Measurements from ENCODE around the gene NKAIN2.
"Not testable (repeated sequence)": the region's sequence is repeated elsewhere in the genome, so short reads cannot be mapped to it uniquely, and the experiment has no call there.

The NKAIN2 gene

DNA sequence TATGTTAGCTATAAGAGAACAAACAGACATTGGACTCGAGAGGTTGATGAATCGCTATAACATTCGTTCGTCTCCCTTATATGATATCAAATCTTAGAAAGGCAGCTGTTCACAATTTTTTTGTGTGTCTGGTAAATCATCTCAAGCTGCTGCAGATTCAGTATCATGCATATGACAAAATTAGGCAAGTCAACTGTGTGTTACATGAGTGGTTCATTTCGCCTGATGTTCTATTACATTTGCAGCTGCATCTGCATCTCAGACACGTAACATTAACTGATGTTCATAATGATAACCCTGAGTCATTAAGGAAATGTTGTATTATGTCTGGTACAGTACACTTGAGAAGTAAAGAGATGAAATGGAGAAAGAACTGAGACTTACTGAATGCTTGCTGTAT, 92.1 kb downstream of the NKAIN2 start:
- H3K27ac Mint-ChIP-seq = no peak overlapping the region
- H3K27me3 Mint-ChIP-seq = no peaks in the 10 kb centered on the region
- DNase-seq (no peak), ATAC-seq (no peak)
- no peak overlapping the region for H3K4me3 Mint-ChIP-seq
- no peaks in the 10 kb centered on the region for H3K36me3 Mint-ChIP-seq (ENCODE audit: low read depth)
- H3K4me1 Mint-ChIP-seq = no peaks in the 10 kb centered on the region
- H3K9me3 Mint-ChIP-seq = peaks cover 4% of the 10 kb centered on the region

DNA sequence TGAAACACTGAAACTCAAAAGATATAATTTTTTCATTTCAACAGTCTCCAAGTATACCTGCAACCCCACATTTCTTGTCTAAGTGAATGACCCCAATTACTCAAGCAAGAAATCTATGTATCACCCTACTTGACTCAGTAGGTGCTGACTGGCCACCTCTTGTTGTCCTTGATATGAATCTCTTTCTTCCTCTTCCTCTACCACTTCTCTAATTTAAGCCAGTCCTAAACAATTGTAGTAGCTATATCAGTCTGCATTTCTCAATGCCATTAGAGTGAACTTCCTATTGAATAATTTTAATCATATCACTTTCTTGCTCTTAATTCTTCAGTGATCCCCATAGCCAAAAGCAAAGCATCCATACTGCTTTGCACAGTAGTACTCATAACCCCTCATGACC, 93.2 kb downstream of the NKAIN2 start:
- H3K27me3 Mint-ChIP-seq = no peaks in the 10 kb centered on the region
- no peaks in the 10 kb centered on the region for H3K4me1 Mint-ChIP-seq
- H3K4me3 Mint-ChIP-seq = no peak overlapping the region
- H3K36me3 Mint-ChIP-seq (ENCODE audit: low read depth) = no peaks in the 10 kb centered on the region
- no peak overlapping the region for H3K27ac Mint-ChIP-seq
- no peak for ATAC-seq
- DNase-seq = no peak
- H3K9me3 Mint-ChIP-seq = no peaks in the 10 kb centered on the region

DNA sequence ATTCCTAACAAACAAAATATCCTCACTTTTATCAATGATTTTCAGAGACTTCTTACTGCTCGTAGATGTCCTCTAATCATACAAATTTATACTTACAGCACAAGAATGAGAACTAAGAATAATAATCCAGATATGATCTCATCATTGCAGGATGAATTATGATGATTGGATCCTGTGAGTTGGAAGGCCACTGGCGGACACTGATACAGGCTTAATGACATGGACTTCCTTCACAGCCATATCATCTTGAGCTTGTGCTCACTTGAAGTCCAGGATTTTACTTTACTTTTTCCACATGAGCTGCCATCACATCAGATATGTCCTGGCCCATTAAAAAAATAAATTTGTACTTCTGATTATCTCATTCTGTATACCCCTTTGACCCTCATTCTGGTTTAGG, 94.3 kb downstream of the NKAIN2 start:
- Mint-ChIP-seq H3K4me1 (no peaks in the 10 kb centered on the region), H3K4me3 (no peak overlapping the region), H3K27ac (no peak overlapping the region), H3K9me3 (no peaks in the 10 kb centered on the region), H3K27me3 (no peaks in the 10 kb centered on the region), H3K36me3 (ENCODE audit: low read depth) (no peaks in the 10 kb centered on the region)
- DNase-seq (no peak), ATAC-seq (no peak)

DNA sequence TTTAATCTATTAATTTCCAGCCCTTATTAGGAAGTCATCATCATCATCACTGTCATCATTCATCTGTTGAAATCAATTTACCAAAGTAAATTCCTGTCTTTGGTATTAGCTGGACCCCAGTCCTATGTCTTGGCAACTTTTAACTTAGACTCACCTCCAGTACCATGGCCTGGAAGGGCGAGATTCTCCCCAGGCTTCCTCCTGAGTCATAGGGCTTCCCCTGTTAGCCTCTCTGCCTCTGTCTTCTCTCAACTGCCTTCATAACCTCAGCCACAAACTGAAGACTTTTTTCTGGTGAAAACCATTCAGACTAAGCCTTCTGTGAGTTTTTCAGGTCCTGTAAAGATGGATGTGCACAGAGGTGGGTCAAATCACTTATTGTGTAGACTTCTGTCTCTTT, 95.0 kb downstream of the NKAIN2 start:
- no peak for DNase-seq
- Mint-ChIP-seq H3K27me3 (no peaks in the 10 kb centered on the region), H3K9me3 (no peaks in the 10 kb centered on the region), H3K4me1 (no peaks in the 10 kb centered on the region), H3K27ac (no peak overlapping the region), H3K36me3 (ENCODE audit: low read depth) (no peaks in the 10 kb centered on the region), H3K4me3 (no peak overlapping the region)
- no peak for ATAC-seq

DNA sequence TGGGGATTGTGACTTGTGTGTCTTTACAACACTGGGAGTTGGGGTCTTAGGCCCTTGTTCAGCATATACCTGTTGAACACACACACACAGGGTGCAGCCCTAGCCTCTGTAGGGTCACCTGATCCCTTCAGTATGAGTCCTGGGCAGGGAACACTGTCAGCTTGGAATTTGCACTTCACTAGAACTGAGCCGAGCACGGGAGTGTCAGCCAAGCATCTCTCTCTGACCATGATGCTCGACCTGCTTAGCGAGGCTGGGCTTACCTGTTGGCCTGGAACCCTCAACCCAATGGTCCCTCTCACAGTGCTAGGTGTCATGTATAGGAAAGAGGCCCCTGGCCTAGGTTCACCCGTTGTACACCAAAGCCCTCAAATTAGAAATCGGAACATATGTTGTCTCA, 96.1 kb downstream of the NKAIN2 start:
- ATAC-seq = no peak
- DNase-seq = no peak
- Mint-ChIP-seq H3K4me3 (no peak overlapping the region), H3K4me1 (no peaks in the 10 kb centered on the region), H3K36me3 (ENCODE audit: low read depth) (no peaks in the 10 kb centered on the region), H3K9me3 (no peaks in the 10 kb centered on the region), H3K27ac (no peak overlapping the region), H3K27me3 (no peaks in the 10 kb centered on the region)

DNA sequence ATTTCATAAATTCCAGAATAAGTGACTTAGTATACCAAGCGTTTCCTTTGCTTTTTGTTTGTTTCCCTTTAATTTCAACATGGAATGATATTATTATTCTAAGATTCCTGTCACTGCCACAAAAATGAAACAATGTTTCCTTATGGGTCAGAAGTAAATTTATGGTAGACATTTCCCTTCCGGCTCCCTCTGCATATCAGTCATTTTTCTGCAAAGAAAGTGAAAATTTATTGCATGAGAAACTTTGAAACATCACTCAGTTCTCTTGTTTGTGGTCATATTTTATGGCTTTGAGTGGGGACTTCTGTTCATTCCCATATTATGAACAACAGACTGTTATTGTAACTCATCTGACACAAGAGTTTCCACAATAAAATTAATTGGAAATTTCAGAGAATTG, 97.8 kb downstream of the NKAIN2 start:
- Mint-ChIP-seq H3K9me3 (no peaks in the 10 kb centered on the region), H3K4me3 (no peak overlapping the region), H3K27me3 (no peaks in the 10 kb centered on the region), H3K4me1 (no peaks in the 10 kb centered on the region), H3K27ac (no peak overlapping the region), H3K36me3 (ENCODE audit: low read depth) (no peaks in the 10 kb centered on the region)
- DNase-seq = no peak
- no peak for ATAC-seq

DNA sequence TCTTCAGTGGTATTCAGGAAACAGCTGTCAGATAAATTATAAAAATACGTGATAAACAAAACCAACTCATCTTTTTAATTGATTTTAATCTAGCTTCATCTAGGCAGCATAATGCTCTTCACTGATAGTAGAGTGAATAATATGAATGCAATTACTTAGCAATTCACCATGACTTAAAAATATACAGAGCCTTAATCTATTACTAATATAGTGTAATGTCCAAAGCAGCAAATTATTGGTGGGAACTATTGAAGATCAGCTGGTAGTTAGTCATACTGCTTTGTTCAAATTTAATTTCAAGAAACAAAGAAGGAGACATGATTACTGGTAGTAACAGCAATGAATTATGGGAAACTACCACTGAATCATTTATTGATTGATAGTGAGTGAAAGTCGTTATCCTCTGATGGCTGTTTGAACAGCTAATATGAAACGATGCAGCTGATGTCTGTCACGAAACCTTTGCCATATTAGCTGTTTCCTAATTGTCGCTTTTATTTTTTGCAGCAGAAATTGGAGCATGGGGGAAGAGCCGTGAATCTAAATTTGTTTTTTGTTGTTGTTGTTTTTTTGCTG, 99.2 kb downstream of the NKAIN2 start:
- DNase-seq (no peak), ATAC-seq (no peak)
- Mint-ChIP-seq H3K27me3 (no peaks in the 10 kb centered on the region), H3K27ac (no peak overlapping the region), H3K9me3 (no peaks in the 10 kb centered on the region), H3K4me3 (no peak overlapping the region), H3K36me3 (ENCODE audit: low read depth) (no peaks in the 10 kb centered on the region), H3K4me1 (no peaks in the 10 kb centered on the region)

DNA sequence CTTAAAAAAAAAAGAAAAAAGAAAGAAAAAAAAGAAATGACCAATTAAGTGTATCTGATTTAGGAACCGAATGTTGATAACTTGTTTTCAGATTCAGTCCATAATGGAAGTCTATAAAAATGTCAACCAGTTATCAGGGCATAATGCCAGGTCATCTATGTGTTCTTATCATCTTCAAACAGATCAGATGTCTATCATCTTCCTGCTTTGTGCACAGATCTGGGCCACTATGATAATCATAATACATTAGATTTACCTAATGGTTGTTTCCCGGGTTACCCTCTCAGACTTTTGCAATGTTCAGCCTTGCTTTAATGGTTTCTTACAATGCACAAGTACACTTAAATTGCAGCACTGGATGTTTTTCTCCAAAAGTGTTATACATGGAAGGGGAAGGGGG, 100.6 kb downstream of the NKAIN2 start:
- Mint-ChIP-seq H3K27ac (no peak overlapping the region), H3K4me1 (no peaks in the 10 kb centered on the region), H3K4me3 (no peak overlapping the region), H3K36me3 (ENCODE audit: low read depth) (no peaks in the 10 kb centered on the region), H3K9me3 (no peaks in the 10 kb centered on the region), H3K27me3 (no peaks in the 10 kb centered on the region)
- no peak for DNase-seq
- no peak for ATAC-seq

DNA sequence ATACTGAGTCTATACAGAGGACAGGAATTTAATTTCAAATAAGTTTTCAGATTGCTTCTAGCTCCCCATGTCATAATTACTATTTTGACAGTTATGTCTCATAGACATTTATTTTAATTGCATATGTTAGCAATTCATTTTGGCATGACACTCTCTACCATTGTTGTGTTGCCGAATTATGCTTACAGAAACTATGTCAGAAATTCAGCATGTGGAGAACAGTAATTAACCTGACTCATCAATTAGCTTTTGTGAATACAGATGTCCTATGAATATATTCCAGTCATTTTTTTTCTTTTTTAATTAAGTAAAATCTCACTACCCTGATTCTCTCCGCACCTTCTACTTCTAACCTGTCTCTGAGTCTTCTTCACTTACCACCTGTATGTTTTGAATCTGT, 105.1 kb downstream of the NKAIN2 start:
- no peak for ATAC-seq
- H3K27me3 Mint-ChIP-seq = no peaks in the 10 kb centered on the region
- no peak for DNase-seq
- H3K27ac Mint-ChIP-seq = no peak overlapping the region
- H3K9me3 Mint-ChIP-seq = no peaks in the 10 kb centered on the region
- no peaks in the 10 kb centered on the region for H3K36me3 Mint-ChIP-seq (ENCODE audit: low read depth)
- no peaks in the 10 kb centered on the region for H3K4me1 Mint-ChIP-seq
- H3K4me3 Mint-ChIP-seq = no peak overlapping the region

DNA sequence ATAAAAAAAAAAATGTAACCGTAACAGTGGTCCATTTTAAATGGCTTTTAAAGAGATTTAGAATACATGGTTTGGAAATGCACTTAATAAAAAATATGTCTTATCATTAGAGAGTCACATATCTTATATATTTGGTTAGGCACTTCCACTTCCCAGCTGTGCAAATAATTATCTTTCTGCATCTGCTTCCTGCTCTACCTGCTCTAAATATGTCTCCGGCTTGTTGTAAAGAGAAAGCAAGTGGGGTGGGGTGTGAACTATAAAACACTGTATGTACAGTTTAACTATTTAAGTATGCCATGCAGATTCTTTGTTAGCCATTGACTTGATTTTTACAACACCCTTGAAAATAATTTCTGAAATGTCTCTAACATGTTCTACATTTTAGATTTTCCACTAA, 106.3 kb downstream of the NKAIN2 start:
- no peaks in the 10 kb centered on the region for H3K36me3 Mint-ChIP-seq (ENCODE audit: low read depth)
- H3K27me3 Mint-ChIP-seq = no peaks in the 10 kb centered on the region
- DNase-seq = no peak
- no peaks in the 10 kb centered on the region for H3K4me1 Mint-ChIP-seq
- H3K4me3 Mint-ChIP-seq = no peak overlapping the region
- ATAC-seq = no peak
- H3K27ac Mint-ChIP-seq = no peak overlapping the region
- no peaks in the 10 kb centered on the region for H3K9me3 Mint-ChIP-seq

DNA sequence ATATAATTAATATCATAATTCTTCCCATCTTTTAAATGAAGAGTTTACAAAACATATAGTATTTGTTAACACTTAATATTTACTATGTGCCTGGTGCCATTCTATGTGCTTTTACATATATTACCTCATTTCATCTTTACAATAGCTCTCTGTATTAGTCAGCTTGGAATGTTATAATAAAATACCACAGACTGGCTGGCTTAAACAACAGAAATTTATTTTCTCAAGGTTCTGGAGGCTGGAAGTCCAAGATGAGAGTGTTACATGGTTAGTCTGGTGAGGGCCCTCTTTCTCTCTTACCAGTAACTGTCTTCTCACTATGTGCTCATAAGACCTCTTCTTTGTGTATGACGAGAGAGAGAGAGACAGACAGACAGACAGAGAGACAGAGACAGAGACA, 110.2 kb downstream of the NKAIN2 start:
- H3K27ac Mint-ChIP-seq = no peak overlapping the region
- H3K4me1 Mint-ChIP-seq = no peaks in the 10 kb centered on the region
- H3K4me3 Mint-ChIP-seq = no peak overlapping the region
- H3K27me3 Mint-ChIP-seq = no peaks in the 10 kb centered on the region
- no peaks in the 10 kb centered on the region for H3K9me3 Mint-ChIP-seq
- no peak for DNase-seq
- H3K36me3 Mint-ChIP-seq (ENCODE audit: low read depth) = no peaks in the 10 kb centered on the region
- ATAC-seq = no peak

DNA sequence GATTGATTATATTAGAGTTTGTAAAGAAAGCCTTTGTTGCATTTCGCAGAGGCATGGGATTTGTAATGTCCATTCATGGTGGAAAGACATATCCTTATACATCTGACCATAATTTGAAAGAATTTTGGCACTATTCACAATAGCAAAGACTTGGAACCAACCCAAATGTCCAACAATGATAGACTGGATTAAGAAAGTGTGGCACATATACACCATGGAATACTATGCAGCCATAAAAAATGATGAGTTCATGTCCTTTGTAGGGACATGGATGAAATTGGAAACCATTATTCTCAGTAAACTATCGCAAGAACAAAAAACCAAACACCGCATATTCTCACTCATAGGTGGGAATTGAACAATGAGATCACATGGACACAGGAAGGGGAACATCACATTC, 119.7 kb downstream of the NKAIN2 start:
- not testable (repeated sequence) for H3K36me3 Mint-ChIP-seq (ENCODE audit: low read depth); H3K9me3 Mint-ChIP-seq; H3K4me3 Mint-ChIP-seq; ATAC-seq; H3K4me1 Mint-ChIP-seq; H3K27ac Mint-ChIP-seq; DNase-seq; H3K27me3 Mint-ChIP-seq

DNA sequence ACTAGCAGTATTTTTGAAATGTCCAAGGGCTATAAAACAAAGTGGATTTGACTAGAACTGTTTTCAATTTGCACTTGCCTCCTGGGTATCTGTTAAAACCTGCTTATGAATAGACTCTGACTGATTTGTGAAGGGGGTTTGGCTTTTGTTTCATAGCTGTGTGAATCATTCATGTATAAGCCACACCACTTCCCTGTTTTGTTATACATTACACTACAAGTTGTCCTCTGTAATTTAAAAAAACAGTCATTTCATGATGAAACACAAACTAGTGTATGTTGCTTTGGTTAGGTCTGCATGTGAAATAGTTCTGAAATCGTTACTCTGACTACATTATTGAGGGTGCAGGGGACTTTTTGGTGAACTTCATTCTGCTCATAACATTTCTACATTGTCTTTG, 121.7 kb downstream of the NKAIN2 start:
- Mint-ChIP-seq H3K9me3 (no peaks in the 10 kb centered on the region), H3K36me3 (ENCODE audit: low read depth) (no peaks in the 10 kb centered on the region), H3K4me3 (no peak overlapping the region), H3K27ac (no peak overlapping the region), H3K27me3 (no peaks in the 10 kb centered on the region), H3K4me1 (no peaks in the 10 kb centered on the region)
- DNase-seq = no peak
- no peak for ATAC-seq

DNA sequence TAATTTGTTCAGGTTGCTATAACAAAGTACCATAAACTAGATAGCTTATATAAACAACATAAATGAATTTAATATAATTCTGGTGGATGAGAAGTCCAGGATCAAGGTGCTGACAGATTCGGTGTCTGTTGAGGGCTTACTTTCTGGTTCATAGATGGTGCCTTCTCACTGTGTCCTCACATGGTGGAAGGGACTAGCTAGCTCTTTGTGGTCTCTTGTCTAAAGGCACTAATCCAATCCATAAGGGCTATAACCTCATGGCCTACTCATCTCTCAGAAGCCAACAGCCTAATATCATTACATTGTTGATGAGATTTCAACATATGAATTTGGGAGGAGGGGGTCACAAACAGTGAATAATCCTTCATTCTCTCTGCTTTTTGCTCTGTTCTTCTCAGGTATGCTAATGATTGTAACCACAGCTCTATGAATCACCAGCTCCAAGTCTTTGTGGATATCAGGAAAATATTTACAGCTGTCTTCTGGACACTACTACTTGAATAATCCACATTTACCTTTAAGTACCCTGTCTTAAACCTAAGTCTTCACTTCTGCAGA, 122.3 kb downstream of the NKAIN2 start:
- H3K36me3 Mint-ChIP-seq (ENCODE audit: low read depth) = no peaks in the 10 kb centered on the region
- DNase-seq (no peak), ATAC-seq (no peak)
- no peak overlapping the region for H3K4me3 Mint-ChIP-seq
- H3K9me3 Mint-ChIP-seq = no peaks in the 10 kb centered on the region
- no peaks in the 10 kb centered on the region for H3K4me1 Mint-ChIP-seq
- H3K27me3 Mint-ChIP-seq = no peaks in the 10 kb centered on the region
- no peak overlapping the region for H3K27ac Mint-ChIP-seq

DNA sequence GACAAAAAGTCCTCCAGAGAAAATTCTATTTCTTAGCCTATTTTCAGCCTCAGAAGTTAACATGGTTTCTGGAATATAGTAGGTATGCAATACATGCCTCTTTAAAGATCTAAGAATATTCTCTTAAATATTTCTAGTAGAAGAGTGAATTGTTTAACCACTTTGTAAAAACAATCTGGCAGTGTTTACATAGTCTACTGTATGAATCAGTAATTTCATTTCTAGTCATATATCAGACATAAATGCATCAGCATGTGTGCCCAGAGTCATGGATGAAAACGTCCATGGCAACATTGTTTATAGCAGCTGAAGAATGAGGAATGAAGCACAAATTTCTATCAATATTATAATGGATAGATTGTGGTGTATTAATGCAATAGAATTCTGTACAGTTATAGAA, 124.9 kb downstream of the NKAIN2 start:
- DNase-seq (no peak), ATAC-seq (no peak)
- no peaks in the 10 kb centered on the region for H3K4me1 Mint-ChIP-seq
- no peak overlapping the region for H3K4me3 Mint-ChIP-seq
- no peaks in the 10 kb centered on the region for H3K27me3 Mint-ChIP-seq
- no peaks in the 10 kb centered on the region for H3K9me3 Mint-ChIP-seq
- no peaks in the 10 kb centered on the region for H3K36me3 Mint-ChIP-seq (ENCODE audit: low read depth)
- H3K27ac Mint-ChIP-seq = no peak overlapping the region

DNA sequence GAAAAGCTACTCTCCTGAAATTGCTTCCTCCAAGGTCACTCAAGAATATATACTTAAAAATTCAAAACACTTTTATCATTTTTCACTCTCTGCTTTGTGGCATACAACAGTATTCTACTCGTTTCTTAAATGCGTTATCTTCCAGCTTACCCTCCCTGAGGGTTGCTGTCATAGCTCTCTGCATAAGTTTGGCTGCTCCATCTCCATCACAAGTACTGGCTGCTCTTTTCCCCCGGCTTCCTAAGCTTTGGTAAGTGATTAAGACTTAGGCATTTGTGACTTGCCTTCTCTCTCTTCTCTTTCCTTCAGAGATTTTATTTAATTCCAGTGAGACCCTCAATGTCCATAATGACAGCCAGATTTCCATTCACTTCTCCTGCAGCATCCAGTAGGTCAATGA, 128.3 kb downstream of the NKAIN2 start:
- ATAC-seq (no peak), DNase-seq (no peak)
- Mint-ChIP-seq H3K36me3 (ENCODE audit: low read depth) (no peaks in the 10 kb centered on the region), H3K27me3 (no peaks in the 10 kb centered on the region), H3K4me3 (no peak overlapping the region), H3K27ac (no peak overlapping the region), H3K4me1 (no peaks in the 10 kb centered on the region), H3K9me3 (no peaks in the 10 kb centered on the region)
